H1 (cell line): ENCODE results near the gene LRRC8D. TPM values are rescaled to one million over a fixed set of nuclear protein-coding genes. Genes with fewer than 3 reads are reported as not detected.
A peak's percentile ranks its signal among the peaks of the same experiment; 100 is the strongest.

Source experiments
- CTCF ChIA-PET: fragments of 300-600 bp; sonication (Branson Sonifier 250); formaldehyde crosslinking; loops from one replicate; lab custom pipeline; 2021; ENCODE audit not compliant: partially characterized antibody; lab: Charles Lee
- POLR2A ChIA-PET: fragments of 300-600 bp; sonication (Branson Sonifier 250); formaldehyde crosslinking; loops from one replicate; lab custom pipeline; 2021; ENCODE audit warnings: inconsistent platforms; ENCODE audit not compliant: partially characterized antibody; lab: Charles Lee
- DNase-seq, 2 experiments: peaks; one replicate each; pipeline versions ENCODE4 v3.0.0 to v3.0.0-alpha.2; 2010 to 2022; ENCODE audit warnings: low spot score in 2 of 2, low read depth in 1 of 2, mixed read lengths in 1 of 2
- FAIRE-seq: peaks from 2 replicates; lab custom pipeline; 2011; peaks lifted over from hg19 to GRCh38; lab: Jason Lieb, UNC
- H2AFZ ChIP-seq: 2 replicates; pipeline ENCODE4 v1.8.1; 2012; ENCODE audit warnings: low read length, inconsistent platforms
- H2AK5ac ChIP-seq: 2 replicates; pipeline ENCODE4 v1.6.1; 2013; ENCODE audit warnings: low read depth, low read length
- H2BK120ac ChIP-seq: replicated peaks from 2 replicates; pipeline ENCODE3; 2013; ENCODE audit warnings: low read depth, low read length, inconsistent platforms
- H2BK12ac ChIP-seq: 2 replicates; pipeline ENCODE4 v1.6.1; 2013; ENCODE audit warnings: low read depth, low read length
- H2BK15ac ChIP-seq: 2 replicates; pipeline ENCODE4 v1.6.1; 2013; ENCODE audit warnings: low read length
- H2BK20ac ChIP-seq: 2 replicates; pipeline ENCODE4 v1.6.1; 2013; ENCODE audit warnings: low read length
- H2BK5ac ChIP-seq: 2 replicates; pipeline ENCODE4 v1.6.1; 2013; ENCODE audit warnings: low read depth, low read length
- H3K14ac ChIP-seq: 2 replicates; pipeline ENCODE4 v1.6.1; 2013; ENCODE audit warnings: inconsistent platforms; ENCODE audit not compliant: insufficient read length
- H3K18ac ChIP-seq: 2 replicates; pipeline ENCODE4 v1.6.1; 2013; ENCODE audit warnings: low read length; ENCODE audit errors: extremely low read depth
- H3K23ac ChIP-seq: 2 replicates; pipeline ENCODE4 v1.6.1; 2013; ENCODE audit warnings: inconsistent platforms; ENCODE audit not compliant: insufficient read length
- H3K23me2 ChIP-seq: 2 replicates; pipeline ENCODE4 v1.6.1; 2013; ENCODE audit warnings: low read depth, low read length
- H3K27ac ChIP-seq: 2 replicates; pipeline ENCODE4 v1.6.1; 2011; ENCODE audit warnings: low read depth, low read length, inconsistent platforms
- H3K27me3 ChIP-seq, 4 experiments: replicated peaks in 1 of 4; 1 replicate in 1 of 4; 2 replicates in 3 of 4; pipeline versions ENCODE4 v1.6.1 to v1.8.1; 2011 to 2013; ENCODE audit warnings: low read length in 3 of 4, mild to moderate bottlenecking in 3 of 4, inconsistent platforms in 2 of 4, mixed read lengths in 2 of 4, moderate library complexity in 1 of 4; ENCODE audit not compliant: control insufficient read depth in 3 of 4, insufficient read depth in 3 of 4; ENCODE audit errors: extremely low read depth in 1 of 4
- H3K36me3 ChIP-seq, 4 experiments: 2 replicates each; pipeline versions ENCODE4 v1.6.1 to v1.8.1; 2011 to 2013; ENCODE audit warnings: mild to moderate bottlenecking in 4 of 4, low read length in 3 of 4, moderate library complexity in 2 of 4, control low read depth in 1 of 4, inconsistent platforms in 1 of 4; ENCODE audit not compliant: insufficient read depth in 4 of 4, control insufficient read depth in 2 of 4
- H3K4ac ChIP-seq: replicated peaks from 2 replicates; pipeline ENCODE3; 2013; ENCODE audit warnings: low read length, low read depth, mixed read lengths, inconsistent platforms; ENCODE audit not compliant: insufficient read length
- H3K4me1 ChIP-seq, 4 experiments: replicated peaks in 1 of 4; 1 replicate in 1 of 4; 2 replicates in 3 of 4; pipeline versions ENCODE4 v1.6.1 to v1.8.1; 2011 to 2013; ENCODE audit warnings: low read length in 3 of 4, inconsistent platforms in 2 of 4, mixed read lengths in 1 of 4; ENCODE audit not compliant: insufficient read depth in 4 of 4, control insufficient read depth in 3 of 4
- H3K4me2 ChIP-seq, 2 experiments: 2 replicates each; pipeline versions ENCODE4 v1.6.1 to v1.8.1; 2011 to 2013; ENCODE audit warnings: low read depth in 2 of 2, low read length in 2 of 2, control low read depth in 1 of 2, inconsistent platforms in 1 of 2, mild to moderate bottlenecking in 1 of 2; ENCODE audit not compliant: insufficient read depth in 1 of 2
- H3K4me3 ChIP-seq, 4 experiments: fragments of 200-600, 300-600 bp in 1 of 4; sonication (generic), shearing (Covaris generic), sonication (Bioruptor Twin) in 1 of 4; 2 replicates each; pipeline versions ENCODE4 v1.5.1 to v1.8.1; 2011 to 2016; ENCODE audit warnings: low read length in 4 of 4, low read depth in 3 of 4, control low read depth in 2 of 4, inconsistent platforms in 2 of 4, mild to moderate bottlenecking in 2 of 4, mixed read lengths in 1 of 4, moderate library complexity in 1 of 4; ENCODE audit not compliant: insufficient read depth in 2 of 4; ENCODE audit errors: extremely low read depth in 1 of 4
- H3K56ac ChIP-seq: replicated peaks from 2 replicates; pipeline ENCODE3; 2013; ENCODE audit warnings: low read depth, mild to moderate bottlenecking, mixed read lengths, low read length, inconsistent platforms; ENCODE audit not compliant: insufficient read length
- H3K79me1 ChIP-seq: 2 replicates; pipeline ENCODE4 v1.6.1; 2013; ENCODE audit warnings: low read depth, low read length, control low read depth
- H3K79me2 ChIP-seq, 2 experiments: 2 replicates each; pipeline versions ENCODE4 v1.6.1 to v1.8.1; 2012 to 2013; ENCODE audit warnings: low read length in 2 of 2, mild to moderate bottlenecking in 2 of 2, inconsistent platforms in 1 of 2; ENCODE audit not compliant: insufficient read depth in 2 of 2, control insufficient read depth in 1 of 2
- H3K9ac ChIP-seq, 4 experiments: replicated peaks in 1 of 4; 1 replicate in 1 of 4; 2 replicates in 3 of 4; pipeline versions ENCODE4 v1.6.1 to v1.8.1; 2011 to 2013; ENCODE audit warnings: low read depth in 3 of 4, low read length in 3 of 4, control low read depth in 2 of 4, mild to moderate bottlenecking in 2 of 4, moderate library complexity in 2 of 4, inconsistent platforms in 1 of 4; ENCODE audit errors: extremely low read depth in 1 of 4
- H3K9me3 ChIP-seq, 2 experiments: 2 replicates each; pipeline versions ENCODE4 v1.6.1 to v1.8.1; 2012 to 2013; ENCODE audit warnings: mild to moderate bottlenecking in 2 of 2, moderate library complexity in 2 of 2, control low read depth in 1 of 2, inconsistent platforms in 1 of 2, low read depth in 1 of 2, low read length in 1 of 2, mixed read lengths in 1 of 2; ENCODE audit not compliant: insufficient read depth in 2 of 2
- H4K20me1 ChIP-seq, 2 experiments: replicated peaks in 1 of 2; 2 replicates each; pipeline versions ENCODE3 to v1.8.1; 2011 to 2013; ENCODE audit warnings: inconsistent platforms in 2 of 2, low read length in 2 of 2, mild to moderate bottlenecking in 1 of 2; ENCODE audit not compliant: insufficient read depth in 2 of 2, control insufficient read depth in 1 of 2
- H4K5ac ChIP-seq: 2 replicates; pipeline ENCODE4 v1.6.1; 2013; ENCODE audit warnings: low read length, low read depth, mixed read lengths, inconsistent platforms; ENCODE audit not compliant: insufficient read length
- H4K8ac ChIP-seq: 2 replicates; pipeline ENCODE4 v1.8.0; 2013; ENCODE audit warnings: mild to moderate bottlenecking, moderate library complexity, low read length, inconsistent platforms; ENCODE audit not compliant: insufficient read depth; ENCODE audit errors: extremely low read depth
- H4K91ac ChIP-seq: replicated peaks from 2 replicates; pipeline ENCODE3; 2013; ENCODE audit warnings: low read length, mixed read lengths, inconsistent platforms; ENCODE audit not compliant: insufficient read length
- JUN ChIP-seq: IDR thresholded peaks from 2 replicates; pipeline ENCODE4 v1.6.1; 2011; ENCODE audit warnings: low read depth, mild to moderate bottlenecking, improper control_type of control experiment, low read length
- KDM5A ChIP-seq: fragments of 200-600 bp; IDR thresholded peaks from 2 replicates; pipeline ENCODE4 v1.7.1; 2012; ENCODE audit warnings: mild to moderate bottlenecking, low read length, inconsistent platforms, mixed read lengths
- MAFK ChIP-seq: IDR thresholded peaks from 2 replicates; pipeline ENCODE4 v1.6.1; 2012; ENCODE audit warnings: low read depth, mild to moderate bottlenecking, improper control_type of control experiment, low read length
- NRF1 ChIP-seq: IDR thresholded peaks from 2 replicates; pipeline ENCODE4 v1.6.1; 2011; ENCODE audit warnings: mild to moderate bottlenecking, low read depth, low read length, improper control_type of control experiment
- POLR2A ChIP-seq, 2 experiments: IDR thresholded peaks; 1 replicate in 1 of 2; 2 replicates in 1 of 2; pipeline ENCODE4 v1.6.1; 2011; ENCODE audit warnings: low read depth in 2 of 2, low read length in 2 of 2, mild to moderate bottlenecking in 2 of 2; ENCODE audit errors: control extremely low read depth in 1 of 2
- RFX5 ChIP-seq: IDR thresholded peaks from 2 replicates; pipeline ENCODE4 v1.6.1; 2011; ENCODE audit warnings: low read depth, low read length, improper control_type of control experiment, borderline replicate concordance
- SAP30 ChIP-seq: fragments of 300-600 bp; sonication (generic); IDR thresholded peaks from 2 replicates; pipeline ENCODE4 v1.7.1; 2012; ENCODE audit warnings: low read length, moderate library complexity, mild to moderate bottlenecking, inconsistent platforms; ENCODE audit not compliant: insufficient read depth, insufficient replicate concordance
- SIN3A ChIP-seq, 2 experiments: IDR thresholded peaks in 1 of 2; conservative IDR thresholded peaks in 1 of 2; 2 replicates each; pipeline ENCODE4 v1.6.1; 2011 to 2012; ENCODE audit warnings: low read length in 2 of 2, improper control_type of control experiment in 1 of 2, low read depth in 1 of 2, mild to moderate bottlenecking in 1 of 2
- SRF ChIP-seq: IDR thresholded peaks from 2 replicates; pipeline ENCODE4 v1.6.1; 2011; ENCODE audit warnings: mild to moderate bottlenecking, low read depth, low read length, moderate library complexity
- TAF7 ChIP-seq: optimal IDR thresholded peaks from 2 replicates; pipeline ENCODE3; 2011; ENCODE audit warnings: low read depth, mild to moderate bottlenecking, inconsistent platforms, low read length, moderate library complexity, borderline replicate concordance
- TBP ChIP-seq: IDR thresholded peaks from 2 replicates; pipeline ENCODE4 v1.6.1; 2011; ENCODE audit warnings: low read depth, low read length, improper control_type of control experiment
- YY1 ChIP-seq: IDR thresholded peaks from 2 replicates; pipeline ENCODE4 v1.6.1; 2011; ENCODE audit warnings: low read depth, mild to moderate bottlenecking, low read length
- WGBS, 2 experiments: shearing (Covaris generic) in 1 of 2; methylation state at CpG; one replicate each; pipeline versions ENCODE4 v1.1.6 to v1.1.7; 2013 to 2015; ENCODE audit warnings: low lambda C conversion rate in 2 of 2, mixed read lengths in 2 of 2, inconsistent platforms in 1 of 2, low coverage in 1 of 2, missing lambda C conversion rate in 1 of 2; ENCODE audit not compliant: insufficient replicate concordance in 2 of 2, insufficient coverage in 1 of 2, insufficient read length in 1 of 2; ENCODE audit errors: extremely low coverage in 1 of 2, missing lambda C conversion rate in 1 of 2; 5-methylcytosine and 5-hydroxymethylcytosine counted together
- polyA plus RNA-seq, 7 experiments: library from polyadenylated mRNA; depleted of rRNA in 3 of 7; stranded (reverse) in 5 of 7; unstranded in 2 of 7; fragments of >200 nt in 5 of 7; fragments of 200-250 nt in 2 of 7; gene quantifications; 1 replicate in 5 of 7; 2 replicates in 1 of 7; 4 replicates in 1 of 7; pipeline versions ENCODE4 v1.2.1 to v1.2.3, GENCODE V29; 2011 to 2013; ENCODE audit warnings: missing spikeins in 2 of 7, mixed read lengths in 2 of 7
- total RNA-seq: library from RNA; stranded (reverse); fragmentation: NEBNext Ultra II Directional; extraction: Animal tissue kit (Norgen Biotek cat#: 25700); gene quantifications from 2 replicates; pipeline ENCODE4 v1.2.1, GENCODE V29; 2021

Gene LRRC8D
- total and polyA plus RNA-seq, 2 of the 8 experiments (the other 6 are each of a cell fraction or from before 2014, with no cell fraction given): 42.0 to 58.5 TPM

GRCh38 chr1:89958851-89959654, 138.2 kb downstream of the LRRC8D start:
- no peak for FAIRE-seq
- no peak overlapping the region for H3K18ac ChIP-seq

More at GRCh38 chr1:89958851-89959654, 138.2 kb downstream of the LRRC8D start:
- no peak overlapping the region for H2BK12ac ChIP-seq
- H2BK120ac ChIP-seq: no peak overlapping the region
- H3K23me2 ChIP-seq: no peaks in the 10 kb centered on the region
- peaks cover 0 to 3% of the 10 kb centered on the region in 2 experiments; a peak in 2 of 4 replicates for H3K9me3 ChIP-seq
- no peak for DNase-seq
- ChIA-PET CTCF (interaction anchor here (0.8 to 1.6 kb wide), 2 partner anchors 12 to 42 kb away, joined by 3 read pairs; no protein-coding TSS in a partner anchor), POLR2A (interaction anchor here (0.7 kb wide), 1 partner anchor 13 kb away, joined by 3 read pairs; no protein-coding TSS in a partner anchor)
- no peaks in the 10 kb centered on the region for H4K20me1 ChIP-seq
- H4K91ac ChIP-seq: no peak overlapping the region
- no peak overlapping the region for H3K56ac ChIP-seq
- no peaks in the 10 kb centered on the region for H3K36me3 ChIP-seq
- H3K4me3 ChIP-seq: no peak overlapping the region
- H3K23ac ChIP-seq: no peak overlapping the region
- H3K9ac ChIP-seq: no peak overlapping the region
- no peak overlapping the region for H2BK20ac ChIP-seq
- H2AFZ ChIP-seq: no peak overlapping the region
- no peak overlapping the region for H4K5ac ChIP-seq
- peaks cover 0 to 4% (median 3%) of the 10 kb centered on the region in 4 experiments; a peak in 4 of 7 replicates for H3K4me1 ChIP-seq
- WGBS, 2 experiments: 91% methylated on average over 7 of the region's 7 CpGs; no CpG with 5 or more reads in 1 of the 2 experiments
- no peak overlapping the region for H3K27ac ChIP-seq
- H3K4me2 ChIP-seq: no peak overlapping the region
- no peak overlapping the region for H3K14ac ChIP-seq
- no peak overlapping the region for H4K8ac ChIP-seq
- H2BK5ac ChIP-seq: no peak overlapping the region
- H3K27me3 ChIP-seq: no peaks in the 10 kb centered on the region
- TF ChIP-seq SAP30 (no peak), NRF1 (no peak), JUN (no peak), MAFK (no peak), SIN3A (conservative IDR thresholded peaks at IDR 0.05 in 1 of 2, IDR thresholded peaks at IDR 0.05 in 1 of 2; ENCODE audit: low read depth in 1 of 2, low read length in 2 of 2) (no peak), YY1 (no peak), RFX5 (no peak), TAF7 (no peak), KDM5A (no peak), SRF (no peak), POLR2A (IDR thresholded peaks at IDR 0.05; ENCODE audit: control extremely low read depth in 1 of 2, low read depth in 2 of 2, low read length in 2 of 2) (no peak), TBP (no peak)
- no peaks in the 10 kb centered on the region for H3K79me2 ChIP-seq
- H3K4ac ChIP-seq: peak overlapping the region; percentile 40
- no peaks in the 10 kb centered on the region for H3K79me1 ChIP-seq
- no peak overlapping the region for H2AK5ac ChIP-seq
- no peak overlapping the region for H2BK15ac ChIP-seq
